HEK293 (cell line): ENCODE measurements around the gene VWA3B.

Experiments used
- CTCF ChIA-PET: fragments of 350-600 bp; formaldehyde crosslinking; extraction: SDS; loops from one replicate; lab custom pipeline; 2021; ENCODE audit warnings: antibody characterized with exemption; lab: Yijun Ruan, JAX
- POLR2A ChIA-PET: fragments of 300-600 bp; formaldehyde crosslinking; extraction: SDS; loops from one replicate; lab custom pipeline; 2020; ENCODE audit warnings: antibody characterized with exemption, inconsistent platforms; lab: Yijun Ruan, JAX
- H3K27ac ChIP-seq: fragments of 200-500 bp; sonication (Bioruptor generic); 2 replicates; pipeline ENCODE4 v1.5.1; 2014; ENCODE audit warnings: low read depth, low read length, control low read depth, inconsistent platforms; ENCODE audit errors: extremely low read depth
- H3K36me3 ChIP-seq, 2 experiments: fragments of 200-500 bp in 1 of 2; sonication (Bioruptor generic) in 1 of 2; 1 replicate in 1 of 2; 2 replicates in 1 of 2; pipeline ENCODE4 v1.5.1; 2014 to 2017; ENCODE audit warnings: inconsistent platforms in 2 of 2, low read length in 2 of 2; ENCODE audit not compliant: control insufficient read depth in 2 of 2, insufficient read depth in 1 of 2
- H3K4me1 ChIP-seq: fragments of 200-500 bp; sonication (Bioruptor generic); 2 replicates; pipeline ENCODE4 v1.5.1; 2014; ENCODE audit warnings: mild to moderate bottlenecking, low read length, inconsistent platforms; ENCODE audit not compliant: control insufficient read depth, insufficient read depth
- H3K4me3 ChIP-seq: 2 replicates; pipeline ENCODE4 v1.5.1; 2011; ENCODE audit warnings: low read depth, mild to moderate bottlenecking, control low read depth, low read length, moderate library complexity
- H3K9me3 ChIP-seq: fragments of 200-500 bp; sonication (Bioruptor generic); 2 replicates; pipeline ENCODE4 v1.5.1; 2014; ENCODE audit warnings: low read depth, low read length, inconsistent platforms; ENCODE audit not compliant: control insufficient read depth, insufficient read depth
- KLF1 ChIP-seq: fragments of 450-650 bp; formaldehyde crosslinking; IDR thresholded peaks from 2 replicates; pipeline ENCODE4 v1.5.1; 2016; ENCODE audit warnings: missing biosample characterization, missing genetic modification characterization
- MEIS1 ChIP-seq: sonication (generic); formaldehyde crosslinking; IDR thresholded peaks from 2 replicates; pipeline ENCODE4 v1.8.1; 2022; ENCODE audit warnings: missing genetic modification reagents, mild to moderate bottlenecking, borderline replicate concordance
- SALL2 ChIP-seq: fragments of 450-650 bp; formaldehyde crosslinking; IDR thresholded peaks from 2 replicates; pipeline ENCODE4 v1.5.0; 2017; ENCODE audit warnings: missing biosample characterization, mild to moderate bottlenecking, missing genetic modification characterization, borderline replicate concordance
- SCRT1 ChIP-seq: fragments of 450-650 bp; formaldehyde crosslinking; IDR thresholded peaks from 2 replicates; pipeline ENCODE4 v1.5.1; 2016; ENCODE audit warnings: missing biosample characterization, missing genetic modification characterization, borderline replicate concordance
- SP2 ChIP-seq: fragments of 450-650 bp; formaldehyde crosslinking; IDR thresholded peaks from 2 replicates; pipeline ENCODE4 v1.5.1; 2016; ENCODE audit warnings: missing biosample characterization, missing genetic modification characterization
- YY1 ChIP-seq: fragments of 450-650 bp; formaldehyde crosslinking; IDR thresholded peaks from 2 replicates; pipeline ENCODE4 v1.5.1; 2018; ENCODE audit warnings: missing biosample characterization, missing genetic modification characterization
- ZFP41 ChIP-seq: fragments of 450-650 bp; formaldehyde crosslinking; IDR thresholded peaks from 2 replicates; pipeline ENCODE4 v1.5.1; 2016; ENCODE audit warnings: missing biosample characterization, missing genetic modification characterization, borderline replicate concordance
- ZNF155 ChIP-seq: fragments of 450-650 bp; formaldehyde crosslinking; IDR thresholded peaks from 2 replicates; pipeline ENCODE4 v1.5.1; 2016; ENCODE audit warnings: missing biosample characterization, missing genetic modification characterization
- ZNF169 ChIP-seq: fragments of 450-650 bp; formaldehyde crosslinking; IDR thresholded peaks from 2 replicates; pipeline ENCODE4 v1.5.1; 2016; ENCODE audit warnings: missing biosample characterization, missing genetic modification characterization
- ZNF184 ChIP-seq: fragments of 450-650 bp; IDR thresholded peaks from 2 replicates; pipeline ENCODE4 v1.5.1; 2018; ENCODE audit warnings: missing biosample characterization, mild to moderate bottlenecking, missing genetic modification characterization
- ZNF350 ChIP-seq: fragments of 450-650 bp; formaldehyde crosslinking; IDR thresholded peaks from 2 replicates; pipeline ENCODE4 v1.5.0; 2017; ENCODE audit warnings: missing biosample characterization, mild to moderate bottlenecking, missing genetic modification characterization
- ZNF404 ChIP-seq: fragments of 450-650 bp; formaldehyde crosslinking; IDR thresholded peaks from 2 replicates; pipeline ENCODE4 v1.5.1; 2017; ENCODE audit warnings: missing biosample characterization, missing genetic modification characterization
- ZNF433 ChIP-seq: fragments of 450-650 bp; formaldehyde crosslinking; IDR thresholded peaks from 2 replicates; pipeline ENCODE4 v1.5.1; 2016; ENCODE audit warnings: missing biosample characterization, missing genetic modification characterization, low read depth
- ZNF521 ChIP-seq: fragments of 450-650 bp; formaldehyde crosslinking; IDR thresholded peaks from 2 replicates; pipeline ENCODE4 v1.5.1; 2017; ENCODE audit warnings: missing biosample characterization, mild to moderate bottlenecking, missing genetic modification characterization
- ZNF596 ChIP-seq: fragments of 450-650 bp; IDR thresholded peaks from 2 replicates; pipeline ENCODE4 v1.5.0; 2018; ENCODE audit warnings: missing biosample characterization, mild to moderate bottlenecking, missing genetic modification characterization, moderate library complexity
- ZNF624 ChIP-seq: fragments of 450-650 bp; formaldehyde crosslinking; IDR thresholded peaks from 2 replicates; pipeline ENCODE4 v1.5.1; 2017; ENCODE audit warnings: missing biosample characterization, missing genetic modification characterization
- ZNF677 ChIP-seq: fragments of 450-650 bp; IDR thresholded peaks from 2 replicates; pipeline ENCODE4 v1.5.0; 2018; ENCODE audit warnings: missing biosample characterization, mild to moderate bottlenecking, missing genetic modification characterization, moderate library complexity
- ZNF785 ChIP-seq: fragments of 450-650 bp; formaldehyde crosslinking; IDR thresholded peaks from 2 replicates; pipeline ENCODE4 v1.5.1; 2016; ENCODE audit warnings: missing biosample characterization, missing genetic modification characterization
- TF ChIP-seq, protein P1 (sequence below): fragments of 450-650 bp; formaldehyde crosslinking; IDR thresholded peaks from 2 replicates; pipeline ENCODE4 v1.5.1; 2016; ENCODE audit warnings: missing biosample characterization, missing genetic modification characterization
- TF ChIP-seq, protein P2 (sequence below): fragments of 450-650 bp; IDR thresholded peaks from 2 replicates; pipeline ENCODE4 v1.5.1; 2018; ENCODE audit warnings: missing biosample characterization, mild to moderate bottlenecking, missing genetic modification characterization
- TF ChIP-seq, protein P3 (sequence below): fragments of 450-650 bp; formaldehyde crosslinking; IDR thresholded peaks from 2 replicates; pipeline ENCODE4 v1.5.1; 2016; ENCODE audit warnings: missing biosample characterization, missing genetic modification characterization
- TF ChIP-seq, protein P4 (sequence below): IDR thresholded peaks from 2 replicates; pipeline ENCODE4 v1.6.1; 2011; ENCODE audit warnings: mild to moderate bottlenecking, low read depth, low read length, borderline replicate concordance
- TF ChIP-seq, protein P5 (sequence below): fragments of 450-650 bp; formaldehyde crosslinking; IDR thresholded peaks from 2 replicates; pipeline ENCODE4 v1.5.1; 2016; ENCODE audit warnings: missing biosample characterization, missing genetic modification characterization

The VWA3B gene

DNA sequence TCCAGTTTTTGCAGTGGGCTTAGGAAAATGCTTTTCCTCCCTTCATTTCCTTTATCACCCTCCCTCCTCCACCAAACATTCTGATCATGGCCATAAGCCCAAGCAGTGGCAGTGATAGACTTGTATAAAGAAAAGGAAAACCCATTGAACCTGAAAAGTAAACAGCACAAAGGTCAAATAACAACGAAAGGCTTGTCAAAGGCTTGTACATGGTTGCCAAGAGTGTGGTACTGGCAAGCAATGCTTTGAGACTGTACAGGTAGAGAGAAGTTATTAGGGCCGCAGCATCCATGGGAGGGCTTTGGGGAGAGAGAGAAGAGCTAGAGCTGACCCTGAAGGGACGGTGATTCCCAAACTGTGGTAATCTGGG is 2.1 kb upstream of the VWA3B start (continued):
- no peak for TF ChIP-seq ZNF677 (tag by site-specific recombination)
- TF ChIP-seq ZNF785 = no peak
- no peak for TF ChIP-seq YY1
- TF ChIP-seq, protein P1, sequence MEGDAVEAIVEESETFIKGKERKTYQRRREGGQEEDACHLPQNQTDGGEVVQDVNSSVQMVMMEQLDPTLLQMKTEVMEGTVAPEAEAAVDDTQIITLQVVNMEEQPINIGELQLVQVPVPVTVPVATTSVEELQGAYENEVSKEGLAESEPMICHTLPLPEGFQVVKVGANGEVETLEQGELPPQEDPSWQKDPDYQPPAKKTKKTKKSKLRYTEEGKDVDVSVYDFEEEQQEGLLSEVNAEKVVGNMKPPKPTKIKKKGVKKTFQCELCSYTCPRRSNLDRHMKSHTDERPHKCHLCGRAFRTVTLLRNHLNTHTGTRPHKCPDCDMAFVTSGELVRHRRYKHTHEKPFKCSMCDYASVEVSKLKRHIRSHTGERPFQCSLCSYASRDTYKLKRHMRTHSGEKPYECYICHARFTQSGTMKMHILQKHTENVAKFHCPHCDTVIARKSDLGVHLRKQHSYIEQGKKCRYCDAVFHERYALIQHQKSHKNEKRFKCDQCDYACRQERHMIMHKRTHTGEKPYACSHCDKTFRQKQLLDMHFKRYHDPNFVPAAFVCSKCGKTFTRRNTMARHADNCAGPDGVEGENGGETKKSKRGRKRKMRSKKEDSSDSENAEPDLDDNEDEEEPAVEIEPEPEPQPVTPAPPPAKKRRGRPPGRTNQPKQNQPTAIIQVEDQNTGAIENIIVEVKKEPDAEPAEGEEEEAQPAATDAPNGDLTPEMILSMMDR = no peak
- no peak for TF ChIP-seq ZNF184
- TF ChIP-seq ZNF433 (tag by site-specific recombination) = no peak
- TF ChIP-seq SCRT1 (tag by site-specific recombination) = no peak
- TF ChIP-seq ZNF404 (tag by site-specific recombination) = no peak
- TF ChIP-seq ZNF169 (tag by site-specific recombination) = no peak
- no peak for TF ChIP-seq ZNF155 (tag by site-specific recombination)
- no peak for TF ChIP-seq ZFP41
- no peak for TF ChIP-seq ZNF521
- TF ChIP-seq, protein P2, sequence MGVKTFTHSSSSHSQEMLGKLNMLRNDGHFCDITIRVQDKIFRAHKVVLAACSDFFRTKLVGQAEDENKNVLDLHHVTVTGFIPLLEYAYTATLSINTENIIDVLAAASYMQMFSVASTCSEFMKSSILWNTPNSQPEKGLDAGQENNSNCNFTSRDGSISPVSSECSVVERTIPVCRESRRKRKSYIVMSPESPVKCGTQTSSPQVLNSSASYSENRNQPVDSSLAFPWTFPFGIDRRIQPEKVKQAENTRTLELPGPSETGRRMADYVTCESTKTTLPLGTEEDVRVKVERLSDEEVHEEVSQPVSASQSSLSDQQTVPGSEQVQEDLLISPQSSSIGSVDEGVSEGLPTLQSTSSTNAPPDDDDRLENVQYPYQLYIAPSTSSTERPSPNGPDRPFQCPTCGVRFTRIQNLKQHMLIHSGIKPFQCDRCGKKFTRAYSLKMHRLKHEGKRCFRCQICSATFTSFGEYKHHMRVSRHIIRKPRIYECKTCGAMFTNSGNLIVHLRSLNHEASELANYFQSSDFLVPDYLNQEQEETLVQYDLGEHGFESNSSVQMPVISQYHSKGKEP (tag by site-specific recombination) = no peak
- TF ChIP-seq, protein P3, sequence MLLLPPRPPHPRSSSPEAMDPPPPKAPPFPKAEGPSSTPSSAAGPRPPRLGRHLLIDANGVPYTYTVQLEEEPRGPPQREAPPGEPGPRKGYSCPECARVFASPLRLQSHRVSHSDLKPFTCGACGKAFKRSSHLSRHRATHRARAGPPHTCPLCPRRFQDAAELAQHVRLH = no peak

DNA sequence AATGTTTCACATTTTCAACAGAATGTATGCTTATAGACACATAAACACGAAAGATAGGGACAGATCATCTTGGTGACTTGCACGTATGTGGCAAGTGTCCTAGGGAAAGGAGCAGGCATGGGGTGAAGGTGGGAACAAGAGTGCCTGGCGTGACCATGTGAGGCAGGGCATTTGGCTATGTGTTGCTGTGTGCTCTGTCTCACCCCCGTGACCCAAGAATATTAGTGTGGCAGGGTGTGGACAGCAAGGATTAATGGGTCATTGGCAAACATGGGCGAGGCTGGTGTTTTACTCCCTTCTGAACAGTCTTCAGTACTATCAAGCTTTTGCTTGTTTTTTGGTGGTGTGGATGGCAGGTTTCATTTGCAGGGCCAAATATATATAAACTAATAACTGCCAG is 1.3 kb upstream of the VWA3B start:
- no peaks in the 10 kb centered on the region for H3K36me3 ChIP-seq
- ChIA-PET CTCF (interaction anchor here (0.6 kb wide), 1 partner anchor 59 kb away, joined by 3 read pairs; no protein-coding TSS in a partner anchor), POLR2A (no interaction called here)
- H3K4me1 ChIP-seq = no peaks in the 10 kb centered on the region
- H3K4me3 ChIP-seq = no peak overlapping the region
- no peaks in the 10 kb centered on the region for H3K9me3 ChIP-seq
- TF ChIP-seq ZNF596 (tag by site-specific recombination) (no peak), ZNF677 (tag by site-specific recombination) (no peak), MEIS1 (CRISPR knock-in tag) (no peak), ZNF404 (tag by site-specific recombination) (no peak), SP2 (tag by site-specific recombination) (no peak)
- TF ChIP-seq, all 188 proteins: peak for 0
- H3K27ac ChIP-seq = no peak overlapping the region

DNA sequence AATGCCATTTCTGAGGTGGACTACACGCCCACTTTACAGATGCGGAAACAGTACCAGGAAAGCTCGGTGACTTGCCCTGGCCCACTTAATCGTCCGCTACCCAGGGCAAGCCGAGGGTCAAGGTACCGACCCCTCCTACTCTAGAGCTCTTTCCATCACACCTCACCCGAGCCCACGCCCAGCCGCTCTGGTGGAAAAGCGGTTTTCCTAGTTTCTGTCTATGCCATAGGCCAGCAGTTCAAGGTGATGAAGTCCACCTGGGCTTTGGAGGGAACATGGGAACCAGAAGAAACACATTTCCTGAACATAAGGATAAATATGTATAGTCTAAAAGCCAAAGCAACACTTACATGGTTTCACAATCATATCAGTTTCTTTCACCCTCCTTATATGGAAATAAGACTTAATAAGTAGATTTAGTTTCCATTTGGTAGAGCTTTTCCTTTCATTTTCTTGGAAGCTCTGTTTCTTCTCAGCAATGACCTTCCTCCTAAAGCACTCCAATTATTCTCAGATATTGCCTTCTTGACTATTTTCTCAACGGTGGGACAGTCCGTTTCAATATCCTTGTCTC is 567 bp downstream of the VWA3B start:
- no peaks in the 10 kb centered on the region for H3K36me3 ChIP-seq
- no peak overlapping the region for H3K27ac ChIP-seq
- H3K4me3 ChIP-seq = peak overlapping the region; percentile 65; the same call in 1 of the 2 replicates
- H3K9me3 ChIP-seq = no peaks in the 10 kb centered on the region
- ChIA-PET CTCF (no interaction called here), POLR2A (no interaction called here)
- no peaks in the 10 kb centered on the region for H3K4me1 ChIP-seq
- TF ChIP-seq SALL2 (no peak), ZNF624 (no peak), KLF1 (no peak), ZNF350 (tag by site-specific recombination) (no peak)
- TF ChIP-seq, protein P4, sequence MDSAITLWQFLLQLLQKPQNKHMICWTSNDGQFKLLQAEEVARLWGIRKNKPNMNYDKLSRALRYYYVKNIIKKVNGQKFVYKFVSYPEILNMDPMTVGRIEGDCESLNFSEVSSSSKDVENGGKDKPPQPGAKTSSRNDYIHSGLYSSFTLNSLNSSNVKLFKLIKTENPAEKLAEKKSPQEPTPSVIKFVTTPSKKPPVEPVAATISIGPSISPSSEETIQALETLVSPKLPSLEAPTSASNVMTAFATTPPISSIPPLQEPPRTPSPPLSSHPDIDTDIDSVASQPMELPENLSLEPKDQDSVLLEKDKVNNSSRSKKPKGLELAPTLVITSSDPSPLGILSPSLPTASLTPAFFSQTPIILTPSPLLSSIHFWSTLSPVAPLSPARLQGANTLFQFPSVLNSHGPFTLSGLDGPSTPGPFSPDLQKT = no peak
- TF ChIP-seq, protein P5, sequence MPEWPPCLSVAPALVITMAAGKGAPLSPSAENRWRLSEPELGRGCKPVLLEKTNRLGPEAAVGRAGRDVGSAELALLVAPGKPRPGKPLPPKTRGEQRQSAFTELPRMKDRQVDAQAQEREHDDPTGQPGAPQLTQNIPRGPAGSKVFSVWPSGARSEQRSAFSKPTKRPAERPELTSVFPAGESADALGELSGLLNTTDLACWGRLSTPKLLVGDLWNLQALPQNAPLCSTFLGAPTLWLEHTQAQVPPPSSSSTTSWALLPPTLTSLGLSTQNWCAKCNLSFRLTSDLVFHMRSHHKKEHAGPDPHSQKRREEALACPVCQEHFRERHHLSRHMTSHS (tag by site-specific recombination) = no peak
